ENCODE measurements around the gene CYLC2. TPM values are rescaled to one million over a fixed set of nuclear protein-coding genes. Genes with fewer than 3 reads are reported as not detected.

The CYLC2 gene, protein sequence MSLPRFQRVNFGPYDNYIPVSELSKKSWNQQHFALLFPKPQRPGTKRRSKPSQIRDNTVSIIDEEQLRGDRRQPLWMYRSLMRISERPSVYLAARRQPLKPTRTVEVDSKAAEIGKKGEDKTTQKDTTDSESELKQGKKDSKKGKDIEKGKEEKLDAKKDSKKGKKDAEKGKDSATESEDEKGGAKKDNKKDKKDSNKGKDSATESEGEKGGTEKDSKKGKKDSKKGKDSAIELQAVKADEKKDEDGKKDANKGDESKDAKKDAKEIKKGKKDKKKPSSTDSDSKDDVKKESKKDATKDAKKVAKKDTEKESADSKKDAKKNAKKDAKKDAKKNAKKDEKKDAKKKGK
- total RNA-seq (2022) (not detected in 2 replicates), Bru-seq, nascent RNA (not detected), BruChase-seq, experiment 1, labeled RNA remaining after a 6-hour chase (not detected), BruChase-seq, experiment 2, labeled RNA remaining after a 2-hour chase (not detected)
- long read RNA-seq = 0 reads

- H3K9me3 Mint-ChIP-seq (ENCODE audit: low read depth, unreplicated experiment) = no peaks in the 10 kb centered on the region
- no peak for TF ChIP-seq CTCF (IDR thresholded peaks at IDR 0.05; ENCODE audit: unreplicated experiment)
- H3K4me1 Mint-ChIP-seq (ENCODE audit: low read depth, unreplicated experiment) = no peaks in the 10 kb centered on the region
- no peak within 1 kb of the TSS for H3K4me3 Mint-ChIP-seq (ENCODE audit: low read depth, unreplicated experiment)
- H3K27ac Mint-ChIP-seq (ENCODE audit: unreplicated experiment) = no peak within 1 kb of the TSS
- no peak for DNase-seq
- no TSS peak for BruUV-seq (replicated peaks)
- no peaks in the 10 kb centered on the region for H3K27me3 Mint-ChIP-seq (ENCODE audit: unreplicated experiment)
- H3K36me3 Mint-ChIP-seq (ENCODE audit: insufficient read depth, unreplicated experiment) = no peaks in the 10 kb centered on the region
- intact Hi-C loops (cut with micrococcal nuclease; ENCODE audit: unreplicated experiment) = no loop called here
- CTCF ChIA-PET = no interaction called here
Measured at GRCh38 chr9:102995033-102995432, at the start of gene CYLC2. Gene CYLC2 (plus strand): TSS chr9:102995333. CDS start chr9:102995381, 48 bp downstream.

- DNase-seq = no peak
- Mint-ChIP-seq H3K36me3 (ENCODE audit: insufficient read depth, unreplicated experiment) (no peaks in the 10 kb centered on the region), H3K27ac (ENCODE audit: unreplicated experiment) (no peak overlapping the region), H3K9me3 (ENCODE audit: low read depth, unreplicated experiment) (peaks cover 2% of the 10 kb centered on the region), H3K27me3 (ENCODE audit: unreplicated experiment) (no peaks in the 10 kb centered on the region), H3K4me1 (ENCODE audit: low read depth, unreplicated experiment) (no peaks in the 10 kb centered on the region), H3K4me3 (ENCODE audit: low read depth, unreplicated experiment) (no peak overlapping the region)
- CTCF ChIA-PET = no interaction called here
- intact Hi-C loops (cut with micrococcal nuclease; ENCODE audit: unreplicated experiment) = no loop called here
- no peak for TF ChIP-seq CTCF (IDR thresholded peaks at IDR 0.05; ENCODE audit: unreplicated experiment)
- no TSS peak for BruUV-seq (replicated peaks)
Measured at GRCh38 chr9:102950346-102950745, 44.8 kb upstream of the CYLC2 start.

GRCh38 chr9:102966999-102967398 lies 28.1 kb upstream of the CYLC2 start:
- peaks cover 3% of the 10 kb centered on the region for H3K9me3 Mint-ChIP-seq (ENCODE audit: low read depth, unreplicated experiment)
- H3K4me3 Mint-ChIP-seq (ENCODE audit: low read depth, unreplicated experiment) = no peak overlapping the region

DNA sequence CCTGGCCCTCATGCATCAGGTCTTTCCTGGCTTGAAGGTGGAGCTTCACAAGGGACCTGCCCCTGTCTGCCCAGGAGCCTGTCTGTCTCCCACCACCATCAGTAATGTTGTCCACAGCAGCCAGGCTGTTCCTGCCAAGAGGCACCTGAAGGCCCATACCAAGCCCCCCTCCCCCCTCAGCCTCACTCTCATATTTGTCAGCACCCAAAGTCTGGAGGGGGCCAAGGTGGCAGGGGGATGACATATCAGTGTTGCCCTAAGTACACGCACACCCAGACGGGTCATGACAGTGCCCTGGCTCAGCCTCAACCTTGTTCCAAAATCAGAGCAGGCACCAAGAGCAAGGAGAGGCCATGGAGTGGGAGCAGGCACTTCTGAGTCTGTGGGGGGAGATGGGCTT lies 27.2 kb upstream of the CYLC2 start:
- no peak for DNase-seq
- no peak for TF ChIP-seq CTCF (IDR thresholded peaks at IDR 0.05; ENCODE audit: unreplicated experiment)
- Mint-ChIP-seq H3K27me3 (ENCODE audit: unreplicated experiment) (no peaks in the 10 kb centered on the region), H3K4me1 (ENCODE audit: low read depth, unreplicated experiment) (no peaks in the 10 kb centered on the region), H3K9me3 (ENCODE audit: low read depth, unreplicated experiment) (peaks cover 3% of the 10 kb centered on the region), H3K27ac (ENCODE audit: unreplicated experiment) (no peak overlapping the region), H3K36me3 (ENCODE audit: insufficient read depth, unreplicated experiment) (no peaks in the 10 kb centered on the region), H3K4me3 (ENCODE audit: low read depth, unreplicated experiment) (no peak overlapping the region)
- CTCF ChIA-PET = no interaction called here
- BruUV-seq (replicated peaks) = no TSS peak
- intact Hi-C loops (cut with micrococcal nuclease; ENCODE audit: unreplicated experiment) = no loop called here

More at GRCh38 chr9:102966999-102967398, 28.1 kb upstream of the CYLC2 start:
- H3K4me1 Mint-ChIP-seq (ENCODE audit: low read depth, unreplicated experiment) = no peaks in the 10 kb centered on the region
- no peak for TF ChIP-seq CTCF (IDR thresholded peaks at IDR 0.05; ENCODE audit: unreplicated experiment)
- CTCF ChIA-PET = no interaction called here
- no TSS peak for BruUV-seq (replicated peaks)
- H3K36me3 Mint-ChIP-seq (ENCODE audit: insufficient read depth, unreplicated experiment) = no peaks in the 10 kb centered on the region
- no peaks in the 10 kb centered on the region for H3K27me3 Mint-ChIP-seq (ENCODE audit: unreplicated experiment)
- DNase-seq = no peak
- intact Hi-C loops (cut with micrococcal nuclease; ENCODE audit: unreplicated experiment) = no loop called here
- H3K27ac Mint-ChIP-seq (ENCODE audit: unreplicated experiment) = no peak overlapping the region

All from Calu3 (cell line).